SK-N-SH treated with all-trans-retinoic acid at 6 μM for 48 hours (cell line): ENCODE results near the gene SMAP1.

Experiments used
- ARNTL ChIP-seq: fragments of 450-650 bp; formaldehyde crosslinking; IDR thresholded peaks from 2 replicates; pipeline ENCODE4 v1.5.0; 2020; ENCODE audit warnings: low read depth, mild to moderate bottlenecking, moderate library complexity, borderline replicate concordance
- CSDC2 ChIP-seq: fragments of 250-450 bp; sonication (Bioruptor Pico); IDR thresholded peaks from 2 replicates; pipeline ENCODE4 v1.5.0; 2020; ENCODE audit warnings: mild to moderate bottlenecking, moderate library complexity
- GLIS3 ChIP-seq: fragments of 250-450 bp; sonication (Bioruptor Pico); IDR thresholded peaks from 2 replicates; pipeline ENCODE4 v1.5.0; 2020; ENCODE audit warnings: mild to moderate bottlenecking, moderate library complexity
- ISL1 ChIP-seq: fragments of 250-450 bp; sonication (Bioruptor Pico); IDR thresholded peaks from 2 replicates; pipeline ENCODE4 v2.1.2; 2022; ENCODE audit warnings: mild to moderate bottlenecking, moderate library complexity
- OSR1 ChIP-seq: fragments of 250-450 bp; sonication (Bioruptor Pico); IDR thresholded peaks from 2 replicates; pipeline ENCODE4 v1.8.0; 2022; ENCODE audit warnings: moderate library complexity, mild to moderate bottlenecking, inconsistent platforms
- PPARA ChIP-seq: fragments of 250-450 bp; sonication (Bioruptor Pico); IDR thresholded peaks from 2 replicates; pipeline ENCODE4 v1.5.0; 2020; ENCODE audit warnings: mild to moderate bottlenecking, borderline replicate concordance
- SNAI2 ChIP-seq: fragments of 250-450 bp; sonication (Bioruptor Pico); IDR thresholded peaks from 2 replicates; pipeline ENCODE4 v1.5.0; 2020; ENCODE audit warnings: mild to moderate bottlenecking, moderate library complexity
- ZFP3 ChIP-seq: fragments of 250-450 bp; sonication (Bioruptor Pico); IDR thresholded peaks from 2 replicates; pipeline ENCODE4 v1.5.0; 2020; ENCODE audit warnings: mild to moderate bottlenecking, moderate library complexity
- TF ChIP-seq, protein P1 (sequence below): fragments of 250-450 bp; sonication (Bioruptor Pico); IDR thresholded peaks from 2 replicates; pipeline ENCODE4 v1.5.0; 2020; ENCODE audit warnings: mild to moderate bottlenecking, moderate library complexity
- TF ChIP-seq, protein P2 (sequence below): fragments of 250-450 bp; sonication (Bioruptor Pico); IDR thresholded peaks from 2 replicates; pipeline ENCODE4 v1.5.1; 2020; ENCODE audit warnings: low read depth, mild to moderate bottlenecking, moderate library complexity
- TF ChIP-seq, protein P3 (sequence below): fragments of 250-450 bp; sonication (Bioruptor Pico); IDR thresholded peaks from 2 replicates; pipeline ENCODE4 v1.8.0; 2020; ENCODE audit warnings: mild to moderate bottlenecking, moderate library complexity, borderline replicate concordance

DNA sequence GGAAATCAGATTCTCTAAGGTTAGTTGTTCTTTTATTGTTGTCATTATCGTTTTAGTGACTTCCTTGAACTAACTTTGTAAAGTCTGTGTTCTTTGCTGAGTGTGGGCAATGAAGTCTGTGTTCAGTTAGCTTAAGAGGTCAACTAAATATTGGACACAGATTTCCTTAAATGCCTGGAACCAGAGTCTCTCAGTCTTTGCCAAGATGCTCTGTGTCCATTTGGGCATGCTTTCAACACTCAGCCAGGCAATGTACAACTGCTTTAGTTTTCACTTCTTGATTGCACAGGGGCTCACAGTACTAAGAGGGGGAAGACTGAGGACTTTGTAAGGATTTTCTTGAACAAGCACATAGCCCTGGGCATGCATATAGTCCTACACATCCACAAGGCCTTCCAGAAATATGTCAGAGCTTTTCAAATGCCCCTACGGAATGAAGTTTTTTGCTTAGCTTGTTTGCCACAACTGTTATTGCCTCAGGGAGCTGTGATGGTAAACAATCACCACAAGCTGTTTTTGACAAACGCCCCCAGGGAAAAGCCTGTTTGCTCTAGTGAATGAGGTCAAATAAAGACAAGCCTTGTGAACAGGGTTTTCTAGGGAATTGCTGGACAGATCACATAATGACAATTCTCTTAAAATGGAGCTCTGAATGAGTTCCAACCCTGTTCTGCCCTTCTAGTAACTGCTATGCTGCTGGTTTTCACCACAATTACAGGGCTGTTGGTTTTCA is 206.7 kb downstream of the SMAP1 start:
- TF ChIP-seq GLIS3, result no peak
- no peak for TF ChIP-seq CSDC2
- TF ChIP-seq, protein P1, sequence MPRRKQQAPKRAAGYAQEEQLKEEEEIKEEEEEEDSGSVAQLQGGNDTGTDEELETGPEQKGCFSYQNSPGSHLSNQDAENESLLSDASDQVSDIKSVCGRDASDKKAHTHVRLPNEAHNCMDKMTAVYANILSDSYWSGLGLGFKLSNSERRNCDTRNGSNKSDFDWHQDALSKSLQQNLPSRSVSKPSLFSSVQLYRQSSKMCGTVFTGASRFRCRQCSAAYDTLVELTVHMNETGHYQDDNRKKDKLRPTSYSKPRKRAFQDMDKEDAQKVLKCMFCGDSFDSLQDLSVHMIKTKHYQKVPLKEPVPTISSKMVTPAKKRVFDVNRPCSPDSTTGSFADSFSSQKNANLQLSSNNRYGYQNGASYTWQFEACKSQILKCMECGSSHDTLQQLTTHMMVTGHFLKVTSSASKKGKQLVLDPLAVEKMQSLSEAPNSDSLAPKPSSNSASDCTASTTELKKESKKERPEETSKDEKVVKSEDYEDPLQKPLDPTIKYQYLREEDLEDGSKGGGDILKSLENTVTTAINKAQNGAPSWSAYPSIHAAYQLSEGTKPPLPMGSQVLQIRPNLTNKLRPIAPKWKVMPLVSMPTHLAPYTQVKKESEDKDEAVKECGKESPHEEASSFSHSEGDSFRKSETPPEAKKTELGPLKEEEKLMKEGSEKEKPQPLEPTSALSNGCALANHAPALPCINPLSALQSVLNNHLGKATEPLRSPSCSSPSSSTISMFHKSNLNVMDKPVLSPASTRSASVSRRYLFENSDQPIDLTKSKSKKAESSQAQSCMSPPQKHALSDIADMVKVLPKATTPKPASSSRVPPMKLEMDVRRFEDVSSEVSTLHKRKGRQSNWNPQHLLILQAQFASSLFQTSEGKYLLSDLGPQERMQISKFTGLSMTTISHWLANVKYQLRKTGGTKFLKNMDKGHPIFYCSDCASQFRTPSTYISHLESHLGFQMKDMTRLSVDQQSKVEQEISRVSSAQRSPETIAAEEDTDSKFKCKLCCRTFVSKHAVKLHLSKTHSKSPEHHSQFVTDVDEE (CRISPR knock-in tag), result no peak
- TF ChIP-seq ZFP3 (CRISPR knock-in tag), result no peak
- TF ChIP-seq OSR1 (CRISPR knock-in tag), result no peak
- no peak for TF ChIP-seq ARNTL
- no peak for TF ChIP-seq ISL1 (CRISPR knock-in tag)
- TF ChIP-seq SNAI2 (CRISPR knock-in tag), result no peak
- TF ChIP-seq, protein P2, sequence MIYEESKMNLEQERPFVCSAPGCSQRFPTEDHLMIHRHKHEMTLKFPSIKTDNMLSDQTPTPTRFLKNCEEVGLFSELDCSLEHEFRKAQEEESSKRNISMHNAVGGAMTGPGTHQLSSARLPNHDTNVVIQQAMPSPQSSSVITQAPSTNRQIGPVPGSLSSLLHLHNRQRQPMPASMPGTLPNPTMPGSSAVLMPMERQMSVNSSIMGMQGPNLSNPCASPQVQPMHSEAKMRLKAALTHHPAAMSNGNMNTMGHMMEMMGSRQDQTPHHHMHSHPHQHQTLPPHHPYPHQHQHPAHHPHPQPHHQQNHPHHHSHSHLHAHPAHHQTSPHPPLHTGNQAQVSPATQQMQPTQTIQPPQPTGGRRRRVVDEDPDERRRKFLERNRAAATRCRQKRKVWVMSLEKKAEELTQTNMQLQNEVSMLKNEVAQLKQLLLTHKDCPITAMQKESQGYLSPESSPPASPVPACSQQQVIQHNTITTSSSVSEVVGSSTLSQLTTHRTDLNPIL (CRISPR knock-in tag), result no peak
- TF ChIP-seq PPARA (CRISPR knock-in tag), result no peak
- TF ChIP-seq, protein P3, sequence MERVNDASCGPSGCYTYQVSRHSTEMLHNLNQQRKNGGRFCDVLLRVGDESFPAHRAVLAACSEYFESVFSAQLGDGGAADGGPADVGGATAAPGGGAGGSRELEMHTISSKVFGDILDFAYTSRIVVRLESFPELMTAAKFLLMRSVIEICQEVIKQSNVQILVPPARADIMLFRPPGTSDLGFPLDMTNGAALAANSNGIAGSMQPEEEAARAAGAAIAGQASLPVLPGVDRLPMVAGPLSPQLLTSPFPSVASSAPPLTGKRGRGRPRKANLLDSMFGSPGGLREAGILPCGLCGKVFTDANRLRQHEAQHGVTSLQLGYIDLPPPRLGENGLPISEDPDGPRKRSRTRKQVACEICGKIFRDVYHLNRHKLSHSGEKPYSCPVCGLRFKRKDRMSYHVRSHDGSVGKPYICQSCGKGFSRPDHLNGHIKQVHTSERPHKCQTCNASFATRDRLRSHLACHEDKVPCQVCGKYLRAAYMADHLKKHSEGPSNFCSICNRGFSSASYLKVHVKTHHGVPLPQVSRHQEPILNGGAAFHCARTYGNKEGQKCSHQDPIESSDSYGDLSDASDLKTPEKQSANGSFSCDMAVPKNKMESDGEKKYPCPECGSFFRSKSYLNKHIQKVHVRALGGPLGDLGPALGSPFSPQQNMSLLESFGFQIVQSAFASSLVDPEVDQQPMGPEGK, result no peak
